HepG2 (cell line): ENCODE measurements around the gene HSD3B7. TPM values are rescaled to one million over a fixed set of nuclear protein-coding genes. Genes with fewer than 3 reads are reported as not detected.
A peak's percentile ranks its signal among the peaks of the same experiment; 100 is the strongest.

Source experiments
- CCDC6 ChIP-seq: sonication (generic); formaldehyde crosslinking; IDR thresholded peaks from 2 replicates; pipeline ENCODE4 v1.8.1; 2022; ENCODE audit warnings: mild to moderate bottlenecking, missing genetic modification reagents, moderate library complexity
- HDAC6 ChIP-seq: fragments of 200-600 bp; sonication (generic); IDR thresholded peaks from 2 replicates; pipeline ENCODE4 v1.7.0; 2017; ENCODE audit warnings: mild to moderate bottlenecking, antibody characterized with exemption, low read length, low read depth
- IKZF4 ChIP-seq: sonication (generic); formaldehyde crosslinking; IDR thresholded peaks from 2 replicates; pipeline ENCODE4 v1.5.1; 2020; ENCODE audit warnings: borderline replicate concordance, mild to moderate bottlenecking, low read depth, missing genetic modification reagents; ENCODE audit errors: not compliant biosample characterization
- MATR3 ChIP-seq: sonication (generic); formaldehyde crosslinking; IDR thresholded peaks from 2 replicates; pipeline ENCODE4 v1.4.0; 2020; ENCODE audit warnings: missing genetic modification reagents
- MXI1 ChIP-seq: IDR thresholded peaks from 3 replicates; pipeline ENCODE4 v1.6.1; 2012; ENCODE audit warnings: low read depth, low read length, inconsistent platforms, borderline replicate concordance
- PHF21A ChIP-seq: sonication (generic); formaldehyde crosslinking; IDR thresholded peaks from 2 replicates; pipeline ENCODE4 v1.5.0; 2020; ENCODE audit warnings: mild to moderate bottlenecking, missing genetic modification reagents
- RAD51 ChIP-seq: fragments of 450-650 bp; IDR thresholded peaks from 2 replicates; pipeline ENCODE4 v1.6.1; 2016; ENCODE audit warnings: borderline replicate concordance
- SIX1 ChIP-seq: sonication (generic); formaldehyde crosslinking; IDR thresholded peaks from 2 replicates; pipeline ENCODE4 v1.4.0; 2020; ENCODE audit warnings: missing genetic modification reagents, borderline replicate concordance
- SMAD1 ChIP-seq: sonication (generic); formaldehyde crosslinking; IDR thresholded peaks from 2 replicates; pipeline ENCODE4 v1.4.0; 2020; ENCODE audit warnings: missing genetic modification reagents, low read depth, mild to moderate bottlenecking, borderline replicate concordance
- ZBTB7B ChIP-seq: sonication (generic); formaldehyde crosslinking; IDR thresholded peaks from 2 replicates; pipeline ENCODE4 v1.4.0; 2020; ENCODE audit warnings: missing genetic modification reagents
- ZNF205 ChIP-seq: IDR thresholded peaks from 2 replicates; pipeline ENCODE4 v1.6.1; 2018; ENCODE audit warnings: missing biosample characterization, missing genetic modification reagents
- ZNF296 ChIP-seq: sonication (generic); formaldehyde crosslinking; conservative IDR thresholded peaks from 2 replicates; pipeline ENCODE4 v1.5.0; 2020; ENCODE audit warnings: mild to moderate bottlenecking, missing genetic modification reagents
- ZNF552 ChIP-seq: sonication (generic); formaldehyde crosslinking; IDR thresholded peaks from 2 replicates; pipeline ENCODE4 v1.9.0; 2022; ENCODE audit warnings: missing genetic modification reagents, mild to moderate bottlenecking, borderline replicate concordance
- ZSCAN12 ChIP-seq: sonication (generic); formaldehyde crosslinking; IDR thresholded peaks from 2 replicates; pipeline ENCODE4 v1.9.0; 2021; ENCODE audit warnings: mild to moderate bottlenecking, missing genetic modification reagents
- polyA plus RNA-seq, 8 experiments: library from polyadenylated mRNA; depleted of rRNA in 3 of 8; stranded (reverse) in 7 of 8; unstranded in 1 of 8; fragments of >200 nt; fragmentation: Illumina TruSeq in 4 of 8; extraction: Trizol in 4 of 8; gene quantifications; 2 replicates each; pipeline versions ENCODE4 v1.2.1 to v1.2.3, GENCODE V29; 2011 to 2016; ENCODE audit warnings: low read depth in 4 of 8, missing spikeins in 1 of 8, mixed read lengths in 1 of 8; ENCODE audit not compliant: insufficient read depth in 1 of 8
- total RNA-seq, 5 experiments: library from RNA; depleted of rRNA; stranded (reverse); fragments of >200 nt; fragmentation: Illumina TruSeq; extraction: Trizol; gene quantifications; 2 replicates each; pipeline ENCODE4 v1.2.3, GENCODE V29; 2016; ENCODE audit warnings: low read depth in 1 of 5
- TF ChIP-seq, protein P1 (sequence below): sonication (generic); formaldehyde crosslinking; IDR thresholded peaks from 2 replicates; pipeline ENCODE4 v1.4.0; 2020; ENCODE audit warnings: missing genetic modification reagents, borderline replicate concordance
- TF ChIP-seq, protein P2 (sequence below): sonication (generic); formaldehyde crosslinking; IDR thresholded peaks from 2 replicates; pipeline ENCODE4 v1.4.0; 2020; ENCODE audit warnings: missing genetic modification reagents
- TF ChIP-seq, protein P3 (sequence below): sonication (generic); formaldehyde crosslinking; IDR thresholded peaks from 2 replicates; pipeline ENCODE4 v1.9.0; 2022; ENCODE audit warnings: missing genetic modification reagents, mild to moderate bottlenecking, borderline replicate concordance
- TF ChIP-seq, protein P4 (sequence below): sonication (generic); formaldehyde crosslinking; conservative IDR thresholded peaks from 2 replicates; pipeline ENCODE4 v1.8.0; 2022; ENCODE audit warnings: missing genetic modification reagents

The HSD3B7 gene
- total and polyA plus RNA-seq, 2 of the 13 experiments (the other 11 are each of a cell fraction or from before 2014, with no cell fraction given), result 32.9 to 69.7 TPM

DNA sequence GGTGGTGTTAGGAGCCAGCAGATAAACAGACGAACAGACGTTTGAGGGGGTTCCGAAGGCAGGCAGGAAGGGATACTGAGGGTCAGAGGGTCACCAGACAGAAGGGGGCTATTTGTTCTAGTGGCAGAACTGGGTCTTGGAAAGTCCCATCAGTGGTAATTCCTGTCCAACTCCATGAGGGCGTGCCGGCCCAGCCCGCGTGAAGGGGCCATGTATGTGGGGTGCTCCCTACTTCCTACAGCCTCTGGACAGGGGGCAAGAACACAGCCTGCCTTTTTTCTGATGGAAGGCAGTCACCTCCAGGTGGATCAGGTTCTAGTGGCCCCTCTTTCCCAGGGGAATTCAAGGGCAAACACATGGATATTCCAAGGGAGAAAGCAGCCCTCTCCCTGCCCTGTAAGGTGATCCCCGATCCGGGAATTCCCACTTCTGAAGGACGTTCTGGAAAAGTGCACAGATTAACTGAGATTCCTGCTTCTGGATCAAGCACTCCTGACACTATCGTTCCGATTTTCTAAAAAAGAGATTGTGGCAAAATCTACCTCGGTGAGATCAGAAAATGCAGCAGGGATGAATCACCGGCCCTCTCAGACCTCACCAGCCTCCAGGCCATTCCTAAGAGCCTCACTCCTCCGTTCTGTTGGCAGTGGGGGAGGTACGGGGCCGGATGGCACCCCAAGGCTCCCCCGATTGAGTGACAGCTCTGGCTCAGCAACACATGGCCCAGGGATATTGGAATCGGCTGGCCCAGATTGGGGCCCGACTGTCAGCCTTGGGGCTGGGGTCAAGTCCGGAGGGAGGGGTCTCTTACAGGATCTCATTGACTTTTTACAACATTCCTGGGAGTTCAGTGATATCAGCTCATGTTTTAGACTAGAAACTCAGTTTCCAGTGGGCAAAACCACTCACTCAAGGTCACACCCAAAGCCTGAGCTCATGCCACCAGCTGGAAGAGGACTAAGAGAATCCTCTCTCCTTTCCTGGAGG lies 13.0 kb downstream of the HSD3B7 start (continued):
- TF ChIP-seq, protein P1, sequence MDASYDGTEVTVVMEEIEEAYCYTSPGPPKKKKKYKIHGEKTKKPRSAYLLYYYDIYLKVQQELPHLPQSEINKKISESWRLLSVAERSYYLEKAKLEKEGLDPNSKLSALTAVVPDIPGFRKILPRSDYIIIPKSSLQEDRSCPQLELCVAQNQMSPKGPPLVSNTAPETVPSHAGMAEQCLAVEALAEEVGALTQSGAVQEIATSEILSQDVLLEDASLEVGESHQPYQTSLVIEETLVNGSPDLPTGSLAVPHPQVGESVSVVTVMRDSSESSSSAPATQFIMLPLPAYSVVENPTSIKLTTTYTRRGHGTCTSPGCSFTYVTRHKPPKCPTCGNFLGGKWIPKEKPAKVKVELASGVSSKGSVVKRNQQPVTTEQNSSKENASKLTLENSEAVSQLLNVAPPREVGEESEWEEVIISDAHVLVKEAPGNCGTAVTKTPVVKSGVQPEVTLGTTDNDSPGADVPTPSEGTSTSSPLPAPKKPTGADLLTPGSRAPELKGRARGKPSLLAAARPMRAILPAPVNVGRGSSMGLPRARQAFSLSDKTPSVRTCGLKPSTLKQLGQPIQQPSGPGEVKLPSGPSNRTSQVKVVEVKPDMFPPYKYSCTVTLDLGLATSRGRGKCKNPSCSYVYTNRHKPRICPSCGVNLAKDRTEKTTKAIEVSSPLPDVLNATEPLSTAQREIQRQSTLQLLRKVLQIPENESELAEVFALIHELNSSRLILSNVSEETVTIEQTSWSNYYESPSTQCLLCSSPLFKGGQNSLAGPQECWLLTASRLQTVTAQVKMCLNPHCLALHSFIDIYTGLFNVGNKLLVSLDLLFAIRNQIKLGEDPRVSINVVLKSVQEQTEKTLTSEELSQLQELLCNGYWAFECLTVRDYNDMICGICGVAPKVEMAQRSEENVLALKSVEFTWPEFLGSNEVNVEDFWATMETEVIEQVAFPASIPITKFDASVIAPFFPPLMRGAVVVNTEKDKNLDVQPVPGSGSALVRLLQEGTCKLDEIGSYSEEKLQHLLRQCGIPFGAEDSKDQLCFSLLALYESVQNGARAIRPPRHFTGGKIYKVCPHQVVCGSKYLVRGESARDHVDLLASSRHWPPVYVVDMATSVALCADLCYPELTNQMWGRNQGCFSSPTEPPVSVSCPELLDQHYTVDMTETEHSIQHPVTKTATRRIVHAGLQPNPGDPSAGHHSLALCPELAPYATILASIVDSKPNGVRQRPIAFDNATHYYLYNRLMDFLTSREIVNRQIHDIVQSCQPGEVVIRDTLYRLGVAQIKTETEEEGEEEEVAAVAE (CRISPR knock-in tag), result no peak
- peak; percentile 42; the same call in 1 of the 3 replicates for TF ChIP-seq MXI1
- TF ChIP-seq, protein P2, sequence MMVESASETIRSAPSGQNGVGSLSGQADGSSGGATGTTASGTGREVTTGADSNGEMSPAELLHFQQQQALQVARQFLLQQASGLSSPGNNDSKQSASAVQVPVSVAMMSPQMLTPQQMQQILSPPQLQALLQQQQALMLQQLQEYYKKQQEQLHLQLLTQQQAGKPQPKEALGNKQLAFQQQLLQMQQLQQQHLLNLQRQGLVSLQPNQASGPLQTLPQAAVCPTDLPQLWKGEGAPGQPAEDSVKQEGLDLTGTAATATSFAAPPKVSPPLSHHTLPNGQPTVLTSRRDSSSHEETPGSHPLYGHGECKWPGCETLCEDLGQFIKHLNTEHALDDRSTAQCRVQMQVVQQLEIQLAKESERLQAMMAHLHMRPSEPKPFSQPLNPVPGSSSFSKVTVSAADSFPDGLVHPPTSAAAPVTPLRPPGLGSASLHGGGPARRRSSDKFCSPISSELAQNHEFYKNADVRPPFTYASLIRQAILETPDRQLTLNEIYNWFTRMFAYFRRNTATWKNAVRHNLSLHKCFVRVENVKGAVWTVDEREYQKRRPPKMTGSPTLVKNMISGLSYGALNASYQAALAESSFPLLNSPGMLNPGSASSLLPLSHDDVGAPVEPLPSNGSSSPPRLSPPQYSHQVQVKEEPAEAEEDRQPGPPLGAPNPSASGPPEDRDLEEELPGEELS (CRISPR knock-in tag), result no peak
- TF ChIP-seq MATR3, result no peak
- TF ChIP-seq IKZF4 (CRISPR knock-in tag), result peak; percentile 84
- TF ChIP-seq RAD51, result no peak
- no peak; the same call in 1 of the 2 replicates for TF ChIP-seq ZNF205 (CRISPR knock-in tag)
- TF ChIP-seq HDAC6, result no peak
- TF ChIP-seq ZBTB7B (CRISPR knock-in tag), result 0 out of 2 replicates have a peak, but pooled peaks have one; percentile 16
- TF ChIP-seq PHF21A (CRISPR knock-in tag), result peak; percentile 34; the same call in 1 of the 2 replicates
- TF ChIP-seq ZNF552 (CRISPR knock-in tag), result 0 out of 2 replicates have a peak, but pooled peaks have one; percentile 32
- 0 out of 2 replicates have a peak, but pooled peaks have one; percentile 0 for TF ChIP-seq SIX1 (CRISPR knock-in tag)
- TF ChIP-seq, protein P3, sequence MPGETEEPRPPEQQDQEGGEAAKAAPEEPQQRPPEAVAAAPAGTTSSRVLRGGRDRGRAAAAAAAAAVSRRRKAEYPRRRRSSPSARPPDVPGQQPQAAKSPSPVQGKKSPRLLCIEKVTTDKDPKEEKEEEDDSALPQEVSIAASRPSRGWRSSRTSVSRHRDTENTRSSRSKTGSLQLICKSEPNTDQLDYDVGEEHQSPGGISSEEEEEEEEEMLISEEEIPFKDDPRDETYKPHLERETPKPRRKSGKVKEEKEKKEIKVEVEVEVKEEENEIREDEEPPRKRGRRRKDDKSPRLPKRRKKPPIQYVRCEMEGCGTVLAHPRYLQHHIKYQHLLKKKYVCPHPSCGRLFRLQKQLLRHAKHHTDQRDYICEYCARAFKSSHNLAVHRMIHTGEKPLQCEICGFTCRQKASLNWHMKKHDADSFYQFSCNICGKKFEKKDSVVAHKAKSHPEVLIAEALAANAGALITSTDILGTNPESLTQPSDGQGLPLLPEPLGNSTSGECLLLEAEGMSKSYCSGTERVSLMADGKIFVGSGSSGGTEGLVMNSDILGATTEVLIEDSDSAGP (CRISPR knock-in tag), result peak; percentile 85; the same call in 1 of the 2 replicates
- TF ChIP-seq, protein P4, sequence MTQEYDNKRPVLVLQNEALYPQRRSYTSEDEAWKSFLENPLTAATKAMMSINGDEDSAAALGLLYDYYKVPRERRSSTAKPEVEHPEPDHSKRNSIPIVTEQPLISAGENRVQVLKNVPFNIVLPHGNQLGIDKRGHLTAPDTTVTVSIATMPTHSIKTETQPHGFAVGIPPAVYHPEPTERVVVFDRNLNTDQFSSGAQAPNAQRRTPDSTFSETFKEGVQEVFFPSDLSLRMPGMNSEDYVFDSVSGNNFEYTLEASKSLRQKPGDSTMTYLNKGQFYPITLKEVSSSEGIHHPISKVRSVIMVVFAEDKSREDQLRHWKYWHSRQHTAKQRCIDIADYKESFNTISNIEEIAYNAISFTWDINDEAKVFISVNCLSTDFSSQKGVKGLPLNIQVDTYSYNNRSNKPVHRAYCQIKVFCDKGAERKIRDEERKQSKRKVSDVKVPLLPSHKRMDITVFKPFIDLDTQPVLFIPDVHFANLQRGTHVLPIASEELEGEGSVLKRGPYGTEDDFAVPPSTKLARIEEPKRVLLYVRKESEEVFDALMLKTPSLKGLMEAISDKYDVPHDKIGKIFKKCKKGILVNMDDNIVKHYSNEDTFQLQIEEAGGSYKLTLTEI, result no peak
- TF ChIP-seq ZNF296 (CRISPR knock-in tag), result no peak
- TF ChIP-seq SMAD1 (CRISPR knock-in tag), result no peak; the same call in 1 of the 2 replicates
- TF ChIP-seq CCDC6 (CRISPR knock-in tag), result no peak
- TF ChIP-seq ZSCAN12 (CRISPR knock-in tag), result no peak; the same call in 1 of the 2 replicates
